HG03045 (cell line): Measurements from ENCODE around the gene KCNE2.
"Not testable (repeated sequence)": the region's sequence is repeated elsewhere in the genome, so short reads cannot be mapped to it uniquely, and the experiment has no call there.

Experiments used
- ATAC-seq: cut with Tn5 transposase; IDR thresholded peaks from one replicate; pipeline ENCODE4 v1.9.1; 2021; ENCODE audit warnings: mild to moderate bottlenecking, moderate library complexity; ENCODE audit not compliant: unreplicated experiment

KCNE2 gene

GRCh38 chr21:34352556-34352955, 11.2 kb upstream of the KCNE2 start:
- no peak for ATAC-seq

- ATAC-seq = no peak
These were observed 10.6 kb upstream of the KCNE2 start for GRCh38 chr21:34353182-34353581.

GRCh38 chr21:34354836-34355235, 9.0 kb upstream of the KCNE2 start:
- ATAC-seq = no peak

GRCh38 chr21:34355570-34355969, 8.2 kb upstream of the KCNE2 start:
- no peak for ATAC-seq

GRCh38 chr21:34357889-34358288, 5.9 kb upstream of the KCNE2 start:
- no peak for ATAC-seq

- no peak for ATAC-seq
These were observed 4.9 kb upstream of the KCNE2 start for GRCh38 chr21:34358866-34359265.

GRCh38 chr21:34360488-34361241, 3.1 kb upstream of the KCNE2 start:
- ATAC-seq = no peak

GRCh38 chr21:34362136-34362444, 1.7 kb upstream of the KCNE2 start:
- no peak for ATAC-seq

- no peak for ATAC-seq
These were observed 1.1 kb upstream of the KCNE2 start for GRCh38 chr21:34362670-34363069.

- ATAC-seq = no peak
These were observed 1.1 kb downstream of the KCNE2 start for GRCh38 chr21:34364921-34365320.

- ATAC-seq = no peak
These were observed 2.0 kb downstream of the KCNE2 start for GRCh38 chr21:34365809-34366208.

GRCh38 chr21:34367320-34367935, 3.6 kb downstream of the KCNE2 start:
- no peak for ATAC-seq

- no peak for ATAC-seq
These were observed 5.9 kb downstream of the KCNE2 start for GRCh38 chr21:34369741-34370140.

- ATAC-seq = no peak
These were observed 8.5 kb downstream of the KCNE2 start for GRCh38 chr21:34372321-34372720.

GRCh38 chr21:34374462-34374861, 10.7 kb downstream of the KCNE2 start:
- not testable (repeated sequence) for ATAC-seq

GRCh38 chr21:34374940-34375618, 11.3 kb downstream of the KCNE2 start, which contains the start of gene SMIM11:
TSS of gene SMIM11 (plus strand) at chr21:34375507. CDS start at chr21:34379505, 3,998 bp downstream.
- ATAC-seq = peak; percentile 86

- peak; percentile 61 for ATAC-seq
These were observed 11.8 kb downstream of the KCNE2 start for GRCh38 chr21:34375619-34375972.

GRCh38 chr21:34383138-34383537, 19.3 kb downstream of the KCNE2 start:
- not testable (repeated sequence) for ATAC-seq

- ATAC-seq = peak; percentile 87
These were observed 20.1 kb downstream of the KCNE2 start for GRCh38 chr21:34383724-34384415.

- not testable (repeated sequence) for ATAC-seq
These were observed 36.7 kb downstream of the KCNE2 start for GRCh38 chr21:34400522-34400921.

GRCh38 chr21:34404742-34405141, 40.9 kb downstream of the KCNE2 start:
- ATAC-seq = not testable (repeated sequence)
